Superior temporal gyrus (tissue), 1 donor: Measurements from ENCODE around the gene AKAP17A.

Source experiments
- DNase-seq: peaks from one replicate; pipeline ENCODE4 v3.0.0-alpha.2; 2016; ENCODE audit errors: extremely low spot score

AKAP17A gene

DNA sequence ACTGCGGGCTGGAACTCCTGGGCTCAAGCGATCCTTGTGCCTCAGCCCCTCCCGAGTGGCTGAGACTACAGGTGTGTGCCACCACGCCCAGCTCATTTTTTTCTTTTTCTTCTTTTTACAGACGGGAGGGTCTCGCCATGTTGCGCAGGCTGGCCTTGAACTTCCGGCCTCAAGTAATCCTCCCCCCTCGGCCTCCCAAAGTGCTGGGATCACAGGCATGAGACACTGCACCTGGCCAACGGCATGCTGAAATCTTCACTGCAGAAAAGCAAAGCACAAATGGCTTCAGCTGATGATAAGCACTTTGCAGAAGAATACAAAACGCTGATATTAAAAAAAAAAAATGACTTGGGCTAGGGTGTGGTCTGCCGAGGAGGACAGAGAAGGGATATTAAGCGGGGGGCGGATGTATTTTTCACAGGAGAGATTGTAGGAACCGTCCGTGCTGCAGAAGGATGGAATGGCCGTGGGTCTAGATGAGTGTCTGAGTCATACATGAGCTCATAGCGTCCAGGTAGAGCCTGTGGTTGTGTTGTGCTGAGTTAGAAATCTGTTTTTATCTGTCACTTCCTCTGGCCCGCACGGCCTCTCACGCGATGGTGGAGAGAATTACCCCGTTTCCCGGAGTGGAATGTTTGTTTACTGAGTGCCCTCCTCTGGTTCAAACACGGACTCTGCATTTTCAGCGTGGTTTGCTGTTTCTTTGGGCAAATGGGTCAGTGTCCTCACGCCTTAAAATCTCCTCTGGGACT is 8.5 kb upstream of the AKAP17A start:
- DNase-seq = no peak

DNA sequence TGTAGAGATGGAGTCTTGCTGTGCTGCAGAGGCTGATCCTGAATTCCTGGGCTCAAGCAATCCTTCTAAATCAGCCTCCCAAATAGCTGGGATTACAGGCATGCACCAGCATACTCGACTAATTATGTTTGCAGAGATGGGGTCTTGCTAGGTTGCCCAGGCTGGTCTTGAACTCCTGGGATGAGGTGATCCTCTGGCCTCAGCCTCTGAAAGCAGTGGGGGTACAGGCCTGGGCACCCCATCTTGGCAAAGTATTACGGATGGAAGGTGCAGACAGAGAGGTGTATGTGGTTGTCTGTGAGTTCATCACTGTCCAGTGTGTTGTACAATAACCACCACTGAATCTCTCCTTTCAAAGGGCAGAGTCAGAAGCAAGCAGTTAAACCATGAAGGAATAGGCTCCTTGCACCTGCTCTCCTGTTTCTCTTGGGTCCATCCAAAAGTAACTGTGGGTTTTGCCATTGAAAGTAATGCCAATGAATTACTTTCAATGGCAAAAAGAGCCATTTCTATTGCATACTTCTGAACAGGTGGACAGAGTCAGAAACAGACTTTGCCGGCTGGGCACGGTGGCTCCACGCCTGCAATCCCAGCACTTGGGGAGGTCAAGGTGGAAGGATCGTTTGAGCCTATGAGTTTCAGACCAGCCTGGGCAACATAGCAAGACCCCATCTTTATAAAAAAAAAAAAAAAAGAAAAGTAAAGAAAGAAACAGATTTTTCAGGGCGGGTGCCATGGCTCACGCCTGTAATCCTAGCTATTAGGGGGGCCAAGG is 7.0 kb upstream of the AKAP17A start:
- DNase-seq = no peak

DNA sequence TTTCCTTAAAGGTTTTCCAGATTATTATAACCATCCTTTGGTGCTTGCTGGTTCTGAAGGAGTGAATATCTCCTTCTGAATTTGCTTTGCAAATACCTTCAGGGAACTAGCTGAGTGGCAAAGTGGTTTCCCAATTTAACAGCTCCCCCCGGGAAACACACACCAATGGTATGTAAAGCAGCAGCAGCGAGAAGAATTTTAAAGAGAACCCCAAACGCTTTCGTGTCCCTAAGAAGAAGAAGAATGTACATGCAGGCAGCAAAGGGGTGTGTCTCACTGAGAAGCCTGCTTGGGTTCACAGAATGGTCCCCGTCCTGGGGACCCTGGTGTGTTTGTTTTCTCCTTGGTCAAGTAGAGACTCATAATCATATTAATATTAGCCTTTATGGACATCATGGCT is 4.2 kb upstream of the AKAP17A start:
- DNase-seq = no peak

DNA sequence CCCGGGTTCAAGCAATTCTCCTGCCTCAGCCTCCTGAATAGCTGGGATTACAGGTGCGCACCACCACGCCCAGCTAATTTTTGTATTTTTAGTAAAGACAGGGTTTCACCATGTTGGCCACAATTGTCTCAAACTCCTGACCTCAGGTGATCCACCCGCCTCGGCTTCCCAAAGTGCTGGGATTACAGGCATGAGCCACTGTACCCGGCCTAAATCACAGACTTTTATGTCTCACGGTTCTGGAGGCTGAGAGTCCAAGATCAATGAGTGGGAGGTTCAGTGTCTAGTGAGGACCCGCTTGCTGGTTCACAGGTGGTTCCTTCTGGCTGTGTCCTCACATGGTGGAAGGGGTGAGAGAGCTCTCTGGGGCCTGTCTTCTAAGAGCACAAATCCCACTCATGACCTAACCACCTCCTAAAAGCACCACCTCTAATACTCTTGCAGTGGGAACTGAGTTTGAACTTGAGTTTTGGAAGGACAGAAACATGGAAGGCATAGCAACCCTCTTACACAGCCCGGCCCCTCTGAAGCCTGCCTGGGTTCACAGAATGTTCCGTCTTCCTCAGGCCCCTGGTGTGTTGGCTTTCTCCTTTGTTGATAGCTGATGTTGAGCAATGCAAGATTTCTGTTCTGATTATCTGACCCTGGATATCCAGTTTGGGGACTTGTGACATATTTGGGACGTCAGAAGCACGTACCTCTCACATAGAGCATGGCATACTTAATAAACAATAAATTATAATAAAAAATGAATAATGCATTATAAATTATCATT is 1.9 kb upstream of the AKAP17A start:
- DNase-seq = no peak

DNA sequence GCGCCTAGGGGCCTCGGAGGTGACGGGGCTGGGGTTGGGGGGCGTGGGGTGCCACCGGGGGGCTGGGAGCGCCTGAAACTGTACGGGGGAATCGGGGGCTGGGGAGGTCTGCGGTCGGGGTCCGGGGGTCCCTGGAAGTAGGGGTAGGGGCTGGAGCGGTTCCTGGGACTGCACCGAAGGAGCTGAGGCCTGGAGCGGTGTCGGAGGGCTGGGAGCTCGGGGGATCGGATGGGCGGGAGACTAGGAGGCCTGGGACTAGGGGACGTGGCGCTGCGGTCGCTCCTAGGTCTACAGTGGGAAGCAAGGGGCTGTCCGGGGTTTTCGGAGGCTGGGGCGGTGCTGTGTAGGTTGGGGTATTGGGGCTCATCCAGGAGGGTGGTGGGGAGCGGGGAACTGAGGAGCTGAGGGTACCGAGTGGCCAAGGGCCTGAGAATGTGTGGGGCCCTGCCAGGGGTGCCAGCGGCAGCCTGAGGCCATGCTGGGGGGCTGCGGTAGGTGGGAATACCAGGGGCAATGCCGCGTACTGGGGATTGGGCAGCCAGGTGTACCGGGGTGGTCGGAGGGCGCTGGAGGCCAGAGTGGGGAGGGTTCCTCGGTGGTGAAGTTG is 562 bp downstream of the AKAP17A start:
- no peak for DNase-seq

DNA sequence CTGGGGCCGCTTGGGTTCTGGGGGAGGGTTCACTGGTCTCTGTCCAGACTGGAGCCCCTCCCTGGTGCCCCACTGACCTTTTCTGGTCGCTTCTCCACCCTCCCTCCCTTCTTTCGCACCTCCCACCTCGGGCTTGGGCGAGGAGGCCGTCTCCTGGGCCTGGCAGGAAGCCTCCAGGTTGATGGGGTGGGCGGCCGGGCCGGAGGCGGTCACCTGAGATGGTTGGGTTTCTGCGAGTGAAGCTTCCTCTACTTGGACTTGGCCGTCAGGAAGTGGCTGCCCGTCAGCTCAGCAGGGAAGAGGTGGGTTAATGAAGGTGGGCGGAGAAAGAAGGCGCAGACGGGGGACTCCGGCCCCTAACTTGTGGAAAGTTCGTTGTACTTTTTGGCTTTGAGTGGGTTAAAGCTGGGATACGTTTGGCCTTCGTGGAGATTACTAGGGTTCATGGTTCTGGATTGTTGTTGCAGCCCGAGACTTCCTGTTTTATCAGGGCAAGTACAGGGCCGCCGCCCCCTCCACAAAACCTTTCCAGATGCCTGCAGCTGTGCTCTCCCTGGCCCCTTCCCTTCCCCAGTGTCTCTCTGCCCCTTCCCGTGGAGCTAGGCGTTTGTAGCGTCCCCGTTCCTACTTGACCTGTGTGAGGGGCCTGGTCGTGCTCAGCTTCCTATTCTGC is 1.2 kb downstream of the AKAP17A start:
- no peak for DNase-seq

DNA sequence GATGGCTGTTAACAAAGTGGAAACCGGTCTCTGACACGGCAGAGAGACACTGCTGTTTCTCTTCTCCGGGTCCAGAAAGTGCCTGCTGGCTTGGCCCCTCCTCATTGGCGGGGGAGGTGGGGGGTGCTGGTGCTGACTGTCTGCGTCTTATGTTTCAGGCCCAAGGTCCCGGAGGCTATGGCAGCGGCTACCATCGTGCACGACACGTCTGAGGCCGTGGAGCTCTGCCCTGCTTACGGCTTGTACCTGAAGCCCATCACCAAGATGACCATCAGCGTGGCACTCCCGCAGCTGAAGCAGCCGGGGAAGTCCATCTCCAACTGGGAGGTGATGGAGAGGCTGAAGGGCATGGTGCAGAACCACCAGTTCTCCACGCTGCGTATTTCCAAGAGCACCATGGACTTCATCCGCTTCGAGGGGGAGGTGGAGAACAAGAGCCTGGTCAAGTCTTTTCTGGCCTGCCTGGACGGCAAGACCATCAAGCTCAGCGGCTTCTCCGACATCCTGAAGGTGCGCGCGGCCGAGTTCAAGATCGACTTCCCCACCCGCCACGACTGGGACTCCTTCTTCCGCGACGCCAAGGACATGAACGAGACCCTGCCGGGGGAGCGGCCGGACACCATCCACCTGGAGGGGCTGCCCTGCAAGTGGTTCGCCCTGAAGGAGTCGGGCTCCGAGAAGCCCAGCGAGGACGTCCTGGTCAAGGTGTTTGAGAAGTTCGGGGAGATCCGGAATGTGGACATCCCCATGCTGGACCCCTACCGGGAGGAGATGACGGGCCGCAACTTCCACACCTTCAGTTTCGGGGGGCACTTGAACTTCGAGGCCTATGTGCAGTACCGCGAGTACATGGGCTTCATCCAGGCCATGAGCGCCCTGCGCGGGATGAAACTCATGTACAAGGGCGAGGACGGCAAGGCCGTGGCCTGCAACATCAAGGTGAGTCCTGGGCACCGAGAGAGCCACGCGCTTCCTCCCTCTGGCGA is 2.2 kb downstream of the AKAP17A start:
- DNase-seq = no peak

DNA sequence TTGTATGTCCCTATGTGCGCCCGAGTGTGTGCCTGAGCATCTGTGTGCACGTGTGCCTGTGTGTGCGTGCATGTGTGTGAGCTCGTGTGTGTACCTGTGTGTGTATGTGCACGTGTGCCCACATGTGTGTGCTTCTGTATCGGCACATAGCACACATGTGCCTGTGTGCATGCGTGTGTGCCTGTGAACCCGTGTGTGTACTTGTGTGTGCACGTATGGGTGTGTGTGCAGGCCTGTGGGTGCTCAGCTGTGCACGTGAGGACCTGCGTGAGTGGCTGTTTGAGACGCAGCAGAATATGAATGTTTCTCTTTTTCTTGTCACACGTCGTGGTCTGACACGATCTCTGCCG is 4.3 kb downstream of the AKAP17A start:
- DNase-seq = no peak

DNA sequence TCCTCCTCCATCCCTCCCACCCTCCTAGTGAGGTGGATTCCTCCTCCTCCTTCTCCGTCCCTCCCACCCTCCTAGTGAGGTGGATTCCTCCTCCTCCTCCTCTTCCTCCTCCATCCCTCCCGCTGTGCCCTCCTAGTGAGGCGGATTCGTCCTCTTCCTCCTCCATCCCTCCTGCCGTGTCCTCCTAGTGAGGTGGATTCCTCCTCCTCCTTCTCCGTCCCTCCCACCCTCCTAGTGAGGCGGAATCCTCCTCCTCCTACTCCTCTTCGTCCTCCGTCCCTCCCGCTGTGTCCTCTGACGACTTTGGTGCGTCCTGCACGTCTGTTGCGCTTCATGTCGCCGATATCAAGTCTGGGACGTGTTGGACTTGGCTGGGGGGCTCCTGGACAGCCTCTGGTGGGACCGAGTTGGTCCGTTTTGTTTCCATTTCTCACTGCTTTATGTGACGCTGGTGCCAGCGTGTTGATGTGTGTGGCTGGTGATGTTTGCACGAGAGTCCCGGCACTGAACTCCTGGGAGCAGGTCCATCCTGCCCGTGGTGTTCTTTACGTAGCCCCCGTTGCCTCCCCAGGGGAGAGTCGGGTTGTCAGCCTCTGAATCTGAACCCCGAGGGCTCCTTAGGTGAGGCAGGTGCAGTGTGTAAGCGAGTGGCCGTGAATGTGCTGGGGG is 5.4 kb downstream of the AKAP17A start:
- DNase-seq = no peak

DNA sequence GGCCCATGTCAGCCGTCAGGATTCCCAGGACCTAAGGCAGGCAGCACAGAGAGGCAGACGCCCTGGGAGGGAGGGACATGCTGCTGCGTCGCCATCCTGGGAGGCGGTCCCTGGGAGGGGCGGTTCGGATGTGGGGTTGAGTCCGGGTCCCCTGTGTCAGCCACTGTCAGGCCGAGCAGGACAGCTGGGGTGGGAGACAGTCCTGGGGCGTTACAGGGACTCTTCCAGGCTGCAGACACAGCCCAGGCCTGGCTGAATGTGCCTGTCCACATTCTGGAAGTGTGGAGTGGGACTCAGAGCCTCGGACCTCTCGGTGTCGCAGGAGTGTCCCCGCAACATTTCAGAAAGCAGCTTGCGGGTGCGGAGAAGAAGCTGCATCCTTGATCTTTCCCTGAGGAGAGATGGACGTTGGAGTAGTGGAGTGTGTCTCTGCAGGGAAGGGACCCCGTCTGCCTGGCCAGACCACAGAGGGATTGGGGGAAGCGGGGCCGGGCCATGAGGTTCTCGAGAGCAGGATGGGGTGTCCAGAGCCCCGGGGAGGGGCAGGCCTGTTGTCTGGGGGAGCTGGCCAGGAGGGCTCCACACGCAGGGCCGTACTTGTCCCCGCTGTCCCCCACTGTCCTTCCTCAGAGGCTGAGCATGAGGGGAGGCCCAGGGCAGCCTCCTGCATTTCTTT is 6.1 kb downstream of the AKAP17A start:
- DNase-seq = no peak

DNA sequence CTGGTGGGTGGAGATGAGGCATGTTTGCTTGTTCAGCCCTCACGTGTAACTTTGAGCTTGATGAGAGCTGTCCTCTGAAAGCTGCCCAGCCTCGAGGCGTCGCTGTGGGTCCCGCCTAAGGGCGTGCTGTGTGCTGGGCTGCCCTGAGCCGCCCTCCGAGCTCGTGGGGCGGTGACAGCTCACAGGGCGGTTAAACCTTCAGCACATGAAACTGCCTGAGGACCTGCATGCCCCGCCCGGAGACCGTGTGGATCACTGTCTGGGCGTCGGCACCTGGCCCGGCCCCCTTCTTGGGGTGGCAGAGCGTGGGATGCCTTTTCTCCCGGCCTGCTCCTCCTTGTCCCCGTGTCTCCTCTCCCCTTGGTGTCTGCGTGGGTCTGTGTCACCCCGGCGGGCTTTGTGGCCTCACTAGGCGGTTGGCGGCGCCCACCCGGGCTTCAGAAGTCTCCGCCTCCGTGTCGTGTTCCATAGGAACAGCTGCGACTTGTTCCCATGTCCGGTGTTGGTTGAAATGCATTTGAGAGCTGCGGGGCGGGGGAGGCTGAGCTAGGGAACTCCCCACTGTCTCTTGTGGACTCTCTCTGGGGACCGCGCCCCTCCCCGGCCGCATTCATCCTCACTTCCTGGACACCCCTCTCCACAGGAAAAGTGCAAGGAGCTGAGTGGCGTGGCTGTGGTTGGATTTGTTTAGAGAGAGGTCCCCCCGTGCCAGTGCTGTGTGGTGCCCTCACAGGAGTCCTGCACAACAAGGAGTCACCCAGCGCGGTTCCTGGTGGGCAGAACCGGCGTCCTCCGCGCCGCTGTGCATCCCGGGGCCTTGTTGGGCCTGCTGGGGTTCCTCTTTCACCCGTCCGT is 6.8 kb downstream of the AKAP17A start:
- no peak for DNase-seq

DNA sequence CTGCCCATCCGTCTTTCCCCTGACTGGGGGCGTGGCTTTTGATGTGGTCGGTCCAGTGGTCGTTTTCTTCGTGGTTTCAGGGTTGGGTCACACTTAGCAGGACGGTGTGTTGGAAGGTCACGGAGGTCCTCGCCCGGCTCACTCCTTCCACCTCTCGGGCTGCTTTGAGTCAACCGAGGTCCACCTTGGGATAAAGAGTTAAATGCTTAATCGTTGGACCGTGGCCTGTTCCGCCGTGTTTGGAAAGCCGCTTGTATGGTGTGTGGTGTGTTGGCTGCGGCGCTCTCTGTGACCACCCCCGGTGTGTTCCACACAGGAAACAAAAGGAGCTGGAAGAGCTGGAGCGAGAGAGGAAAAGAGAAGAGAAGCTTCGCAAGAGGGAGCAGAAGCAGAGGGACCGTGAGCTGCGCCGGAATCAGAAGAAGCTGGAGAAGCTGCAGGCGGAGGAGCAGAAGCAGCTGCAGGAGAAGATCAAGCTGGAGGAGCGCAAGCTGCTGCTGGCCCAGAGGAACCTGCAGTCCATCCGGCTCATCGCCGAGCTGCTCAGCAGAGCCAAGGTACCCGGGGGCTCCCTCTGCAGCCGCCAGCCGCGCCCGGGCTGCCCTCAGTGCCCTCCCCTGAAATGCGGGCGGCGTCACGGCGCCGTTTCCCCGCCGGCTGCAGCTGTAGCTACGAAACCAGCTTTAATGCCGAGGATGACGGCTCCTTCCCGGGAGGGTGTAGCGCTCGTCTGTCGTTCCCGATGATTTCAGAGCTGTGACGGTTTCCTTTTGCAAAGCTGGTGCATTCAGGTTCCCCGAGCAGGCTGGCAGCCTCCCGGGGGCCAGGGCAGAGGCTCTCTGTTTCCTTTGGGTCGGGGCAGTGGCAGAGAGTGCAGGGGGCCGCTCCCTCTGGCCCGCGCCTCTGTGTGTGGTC is 7.7 kb downstream of the AKAP17A start:
- DNase-seq = no peak

DNA sequence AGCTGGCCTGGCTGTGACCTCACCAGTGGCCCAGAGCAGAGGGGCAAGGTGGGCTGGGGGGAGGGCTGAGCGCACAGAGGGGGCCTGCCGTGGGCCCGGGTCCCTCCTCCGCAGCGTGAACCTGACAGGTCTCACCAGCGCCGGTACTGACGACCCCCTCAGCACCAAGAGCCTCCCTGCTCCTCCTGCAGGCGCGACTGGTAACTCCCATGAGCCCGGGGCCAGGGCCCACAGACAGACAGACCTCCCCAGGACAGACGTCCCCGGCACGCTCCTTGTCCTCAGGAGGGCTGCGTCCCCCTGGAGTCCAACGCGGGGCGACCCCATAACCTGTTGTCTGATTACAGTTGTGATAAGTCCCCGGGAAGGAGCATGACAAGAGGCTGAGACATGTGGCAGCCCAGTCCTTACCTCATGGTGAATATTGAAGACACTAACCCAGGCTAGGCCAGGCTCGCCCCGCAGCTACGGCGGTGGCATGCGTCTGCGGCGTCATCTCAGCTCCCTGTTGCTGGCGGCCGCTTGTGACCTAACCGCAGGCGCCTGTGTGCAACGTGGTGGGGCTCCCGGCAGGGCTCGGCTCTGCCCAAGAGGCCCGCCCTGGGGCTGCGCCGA is 8.5 kb downstream of the AKAP17A start:
- DNase-seq = no peak

DNA sequence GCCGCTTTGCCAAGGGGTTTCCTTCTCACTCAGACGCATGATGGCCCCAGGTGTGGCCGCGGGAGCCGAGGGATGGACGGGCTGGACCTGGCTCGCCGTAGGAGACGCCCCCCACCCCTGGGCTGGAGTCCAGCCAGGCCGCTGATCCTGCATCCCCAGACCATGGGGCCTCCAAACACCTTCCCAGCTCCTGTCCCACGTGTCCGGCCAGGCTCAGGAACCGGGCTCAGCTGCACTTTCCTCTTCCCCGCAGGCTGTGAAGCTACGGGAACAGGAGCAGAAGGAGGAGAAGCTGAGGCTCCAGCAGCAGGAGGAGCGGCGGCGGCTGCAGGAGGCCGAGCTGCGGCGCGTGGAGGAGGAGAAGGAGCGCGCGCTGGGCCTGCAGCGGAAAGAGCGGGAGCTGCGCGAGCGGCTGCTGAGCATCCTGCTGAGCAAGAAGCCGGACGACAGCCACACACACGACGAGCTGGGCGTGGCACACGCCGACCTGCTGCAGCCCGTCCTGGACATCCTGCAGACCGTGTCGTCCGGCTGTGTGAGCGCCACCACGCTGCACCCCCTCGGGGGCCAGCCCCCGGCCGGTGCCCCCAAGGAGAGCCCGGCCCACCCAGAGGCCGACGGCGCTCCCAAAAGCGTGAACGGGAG is 9.1 kb downstream of the AKAP17A start:
- DNase-seq = no peak

DNA sequence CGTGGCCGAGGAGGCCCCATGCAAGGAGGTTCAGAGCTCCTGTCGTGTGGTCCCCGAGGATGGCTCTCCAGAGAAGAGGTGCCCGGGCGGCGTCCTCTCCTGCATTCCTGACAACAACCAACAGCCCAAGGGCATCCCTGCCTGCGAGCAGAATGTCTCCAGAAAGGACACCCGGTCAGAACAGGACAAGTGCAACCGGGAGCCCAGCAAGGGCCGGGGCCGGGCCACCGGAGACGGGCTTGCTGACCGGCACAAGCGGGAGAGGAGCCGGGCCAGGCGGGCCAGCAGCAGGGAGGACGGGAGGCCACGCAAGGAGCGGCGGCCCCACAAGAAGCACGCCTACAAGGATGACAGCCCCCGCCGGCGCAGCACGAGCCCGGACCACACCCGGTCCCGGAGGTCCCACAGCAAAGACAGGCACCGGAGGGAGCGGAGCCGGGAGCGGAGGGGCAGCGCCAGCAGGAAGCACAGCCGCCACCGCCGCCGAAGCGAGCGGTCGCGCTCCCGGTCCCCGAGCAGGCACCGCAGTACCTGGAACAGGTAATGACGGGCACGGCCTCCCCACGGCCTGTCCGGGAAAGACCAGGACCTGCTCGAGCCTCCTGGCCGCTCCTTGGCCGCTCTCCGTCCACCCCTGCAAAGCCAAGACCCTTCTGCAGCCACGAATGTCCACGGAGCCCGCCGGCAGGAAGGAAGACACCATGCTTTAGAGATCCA is 9.8 kb downstream of the AKAP17A start:
- no peak for DNase-seq

DNA sequence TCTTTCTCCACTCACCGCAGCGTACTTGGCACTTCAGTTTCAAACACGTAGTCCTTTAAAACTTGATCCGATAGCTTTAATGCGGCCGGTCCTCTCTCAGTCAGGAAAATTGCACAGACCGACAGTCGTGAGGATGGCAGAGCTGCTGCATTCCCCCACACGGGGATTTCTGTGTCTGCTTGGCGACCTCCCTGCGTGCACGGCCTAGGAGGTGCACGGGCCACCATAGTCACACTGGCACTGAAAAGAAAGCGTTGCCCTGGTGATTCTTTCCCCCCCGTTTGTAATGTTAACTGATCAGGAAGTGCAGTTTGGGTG is 10.3 kb downstream of the AKAP17A start:
- DNase-seq = no peak
